NCI-H2081 (cell line): Measurements from ENCODE around the gene DEPDC7.
"Not testable (repeated sequence)": the region's sequence is repeated elsewhere in the genome, so short reads cannot be mapped to it uniquely, and the experiment has no call there.

ENCODE experiments used
- DNase-seq, 2 experiments: peaks; one replicate each; lab custom pipeline; 2025; lab: John Stamatoyannopoulos, UW

Gene DEPDC7

DNA sequence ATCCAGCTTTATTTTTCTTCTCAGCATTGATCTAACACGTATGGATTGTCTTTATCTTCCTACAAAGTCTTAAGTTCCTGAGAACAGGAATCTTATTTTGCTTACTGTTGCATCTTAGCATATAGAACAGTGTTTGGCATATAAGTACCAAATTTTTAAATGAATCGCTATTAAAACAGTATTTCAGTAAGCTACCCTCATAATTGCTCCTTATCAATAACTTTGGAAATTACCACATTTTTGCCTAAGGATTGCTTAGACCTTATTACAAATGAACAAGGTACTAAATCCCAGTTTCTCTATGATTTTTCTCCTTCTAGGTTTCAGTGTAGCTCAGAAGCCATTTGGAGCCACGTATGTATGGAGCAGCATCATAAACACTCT, 9.7 kb downstream of the DEPDC7 start:
- DNase-seq: no peak

DNA sequence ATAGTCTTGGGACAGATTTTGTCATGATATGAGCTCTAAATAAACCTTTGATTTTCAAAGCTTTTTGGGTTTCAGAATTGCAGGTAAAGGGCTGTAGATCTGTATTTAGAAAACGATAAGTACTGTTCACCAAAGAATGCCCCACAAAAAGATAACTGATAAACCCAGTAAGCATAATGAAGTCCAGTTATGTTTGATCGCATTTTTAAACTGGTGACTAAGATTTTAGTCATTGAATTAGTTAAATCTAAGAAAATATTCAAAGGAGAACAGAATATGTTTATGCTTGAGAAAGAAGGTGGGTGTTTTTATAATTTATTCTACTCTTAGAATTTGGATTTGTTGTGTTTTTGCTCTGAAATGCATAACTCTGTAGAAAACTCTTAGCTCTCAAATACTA, 11.6 kb downstream of the DEPDC7 start:
- no peak for DNase-seq

DNA sequence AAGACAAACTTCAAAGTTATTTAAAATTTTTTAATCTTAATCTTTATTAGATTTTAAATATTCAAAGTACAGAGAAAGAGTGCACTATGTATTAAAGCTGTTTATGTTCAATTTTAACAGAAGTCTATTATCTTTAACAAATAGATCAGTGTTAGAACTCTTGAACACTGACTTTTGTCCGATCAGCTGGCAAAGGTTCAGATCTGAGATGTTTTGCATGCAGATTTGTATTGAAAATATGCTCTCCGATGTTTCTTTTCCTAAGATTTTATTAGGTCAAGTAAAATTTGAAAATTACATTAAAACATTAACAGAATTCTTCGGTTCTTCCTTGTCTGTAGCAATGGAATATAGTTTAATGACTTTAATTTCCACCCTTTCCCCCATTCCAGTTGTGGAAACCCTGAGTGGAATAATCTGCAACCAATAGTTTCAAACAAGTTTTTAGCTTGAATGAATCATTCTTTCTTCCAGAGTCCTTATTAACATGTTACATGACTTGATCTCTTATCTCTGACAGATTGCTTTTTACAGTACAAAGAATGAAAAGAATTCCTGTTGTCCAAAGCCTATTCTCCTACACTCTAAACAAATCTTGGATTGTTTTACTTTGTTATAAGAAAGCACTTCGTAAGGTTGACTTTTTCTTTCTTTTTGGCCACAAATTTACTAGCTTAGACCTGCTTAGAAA, 12.3 kb downstream of the DEPDC7 start:
- DNase-seq: no peak

DNA sequence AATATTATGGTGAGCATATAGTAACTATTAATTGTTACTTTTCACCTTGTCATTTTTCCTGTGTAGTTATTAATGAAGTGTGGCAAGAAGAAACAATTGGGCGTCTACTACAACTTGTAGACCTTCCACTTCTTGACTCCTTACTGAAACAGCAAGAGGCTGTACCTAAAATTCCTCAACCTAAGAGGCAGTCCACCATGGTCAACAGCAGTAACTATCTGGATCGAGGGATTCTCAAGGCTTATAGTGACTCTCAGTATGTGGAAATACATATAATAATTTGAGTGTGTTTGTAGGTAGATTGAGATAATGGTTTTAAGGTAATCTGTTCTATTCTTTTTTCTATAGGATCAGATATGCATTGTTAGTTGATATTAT, 12.8 kb downstream of the DEPDC7 start:
- DNase-seq: no peak

DNA sequence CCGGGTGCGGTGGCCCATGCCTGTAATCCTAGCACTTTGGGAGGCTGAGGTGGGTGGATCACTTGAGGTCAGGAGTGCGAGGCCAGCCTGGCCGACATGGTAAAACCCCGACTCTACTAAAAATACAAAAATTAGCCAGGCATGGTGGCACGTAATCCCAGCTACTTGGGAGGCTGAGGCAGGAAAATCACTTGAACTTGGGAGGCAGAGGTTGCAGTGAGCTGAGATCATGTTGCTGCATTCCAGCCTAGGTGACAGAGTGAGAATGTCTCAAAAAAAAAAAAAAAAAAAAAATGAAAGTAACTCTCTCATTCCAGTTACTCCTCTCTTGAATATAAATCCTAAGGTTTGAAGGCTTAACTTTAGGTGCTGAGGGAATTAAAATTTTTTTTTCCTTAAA, 13.5 kb downstream of the DEPDC7 start:
- not testable (repeated sequence) for DNase-seq

DNA sequence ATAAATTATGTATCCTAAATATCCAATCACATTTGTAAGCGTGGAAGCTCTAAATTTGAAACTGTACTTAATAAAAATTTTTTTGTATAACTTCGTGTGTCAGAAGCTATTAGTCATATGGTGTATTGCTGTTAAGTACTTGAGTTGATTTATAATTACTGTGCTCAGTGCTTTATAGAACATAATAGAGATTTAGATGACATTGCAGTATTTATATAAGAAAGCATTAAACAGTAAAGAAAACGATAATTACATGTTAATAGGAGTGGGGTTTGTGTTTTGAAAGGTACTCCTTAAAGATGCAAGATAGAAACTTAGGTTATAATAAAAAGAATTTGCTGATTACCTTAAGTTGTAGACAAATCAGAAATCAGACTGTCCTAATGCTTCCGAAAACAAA, 17.8 kb downstream of the DEPDC7 start:
- no peak for DNase-seq

DNA sequence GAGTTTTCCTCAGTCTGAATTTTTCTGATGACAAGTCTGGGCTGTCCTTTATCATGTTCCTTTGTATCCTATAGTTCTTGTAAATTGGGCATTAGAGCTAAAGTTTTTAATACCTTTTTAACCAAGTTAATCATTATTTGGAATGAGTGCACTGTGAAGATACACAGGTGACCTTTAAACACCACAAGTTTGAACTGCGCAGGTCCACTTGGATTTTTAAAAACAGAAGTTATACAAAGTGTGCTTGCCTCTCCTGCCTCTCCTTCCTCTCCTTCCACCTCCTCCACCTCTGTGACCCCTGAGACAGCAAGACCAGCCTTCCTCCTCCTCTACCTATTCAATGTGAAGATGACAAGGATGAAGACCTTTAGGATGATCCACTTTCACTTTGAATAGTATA, 19.3 kb downstream of the DEPDC7 start:
- DNase-seq: no peak

DNA sequence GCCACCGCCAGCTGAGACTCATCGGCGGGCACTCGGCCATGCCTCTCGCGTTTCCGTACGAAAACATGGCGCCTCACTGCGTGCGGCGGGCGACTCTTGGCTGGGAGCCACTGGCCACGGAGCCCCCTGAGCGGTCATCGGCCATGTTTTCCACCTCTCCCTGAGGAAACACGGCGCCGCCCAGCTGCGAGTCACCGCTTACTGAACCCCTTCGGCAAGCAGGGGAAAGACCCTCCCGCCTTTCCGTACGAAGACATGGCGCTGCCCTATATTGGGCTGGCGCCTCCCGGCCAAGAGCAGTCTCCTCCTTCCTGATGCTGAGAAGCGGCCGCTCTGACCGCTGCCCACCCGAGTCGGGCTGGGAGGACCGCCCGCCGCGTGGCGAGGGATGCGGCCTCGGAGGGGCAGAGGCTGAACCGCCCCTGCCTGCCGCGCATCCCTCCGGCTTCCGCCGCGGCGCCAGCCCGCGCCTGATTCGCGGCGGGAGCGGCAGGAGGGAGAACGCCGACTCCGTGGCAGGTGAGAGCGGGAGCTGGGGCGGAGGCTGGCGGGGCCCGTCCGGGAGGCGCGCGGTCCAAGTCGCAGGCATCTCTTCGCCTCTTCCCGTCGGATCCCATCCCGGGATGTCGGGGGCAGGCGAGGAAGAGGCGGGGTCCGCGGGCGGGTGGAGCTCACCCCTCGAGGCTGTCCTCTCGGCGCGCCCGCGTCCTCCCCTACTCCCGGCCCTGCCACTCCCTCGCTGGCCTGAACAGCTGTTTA, 23.8 kb downstream of the DEPDC7 start, which contains the start of gene TCP11L1:
TCP11L1 (plus strand) TSS at position 299 of the 759 bp plus-strand sequence. CDS start 4,202 bp downstream, outside the sequence.
- DNase-seq: peak; percentile 92 to 93

DNA sequence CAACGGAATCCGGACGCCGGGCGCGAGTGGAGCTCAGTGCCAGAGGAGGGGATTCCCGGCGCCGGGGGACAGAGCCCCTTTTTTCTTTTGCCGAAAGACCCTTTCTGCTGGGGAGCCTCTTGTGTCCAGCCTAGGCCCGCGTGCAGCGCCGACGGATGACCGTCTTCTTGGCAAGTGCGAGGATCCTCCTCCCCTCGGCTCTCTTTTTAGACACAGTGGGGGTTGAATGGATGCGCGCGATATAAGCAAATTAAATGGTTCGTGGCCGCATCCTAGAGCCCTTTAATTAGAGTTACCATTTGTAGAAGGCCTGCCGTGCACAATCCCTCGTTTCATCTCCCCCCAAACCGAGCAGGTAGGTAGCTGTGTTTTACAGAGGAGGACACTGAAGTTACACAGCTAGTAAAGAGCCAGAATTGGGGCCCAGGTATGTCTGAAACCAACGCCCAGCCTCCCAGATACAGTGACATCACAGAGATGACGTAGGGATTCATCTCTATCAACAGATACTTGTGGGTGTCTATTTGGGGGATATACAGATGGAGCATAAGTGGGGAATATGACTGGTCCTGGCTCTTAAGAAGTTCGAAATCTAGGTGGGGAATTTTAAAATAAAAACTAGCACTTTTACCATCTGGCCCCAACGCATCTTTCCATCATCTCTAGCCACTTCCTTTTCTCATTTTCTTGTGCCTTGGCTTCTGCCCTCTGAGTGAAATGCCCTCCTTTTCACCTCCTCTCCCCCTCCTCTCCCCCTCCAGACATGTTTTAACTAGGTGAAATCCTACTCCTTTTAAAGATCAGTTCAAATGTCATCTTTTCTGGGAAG, 24.6 kb downstream of the DEPDC7 start:
- peak in 1 of 2 experiments; percentile 34 for DNase-seq

DNA sequence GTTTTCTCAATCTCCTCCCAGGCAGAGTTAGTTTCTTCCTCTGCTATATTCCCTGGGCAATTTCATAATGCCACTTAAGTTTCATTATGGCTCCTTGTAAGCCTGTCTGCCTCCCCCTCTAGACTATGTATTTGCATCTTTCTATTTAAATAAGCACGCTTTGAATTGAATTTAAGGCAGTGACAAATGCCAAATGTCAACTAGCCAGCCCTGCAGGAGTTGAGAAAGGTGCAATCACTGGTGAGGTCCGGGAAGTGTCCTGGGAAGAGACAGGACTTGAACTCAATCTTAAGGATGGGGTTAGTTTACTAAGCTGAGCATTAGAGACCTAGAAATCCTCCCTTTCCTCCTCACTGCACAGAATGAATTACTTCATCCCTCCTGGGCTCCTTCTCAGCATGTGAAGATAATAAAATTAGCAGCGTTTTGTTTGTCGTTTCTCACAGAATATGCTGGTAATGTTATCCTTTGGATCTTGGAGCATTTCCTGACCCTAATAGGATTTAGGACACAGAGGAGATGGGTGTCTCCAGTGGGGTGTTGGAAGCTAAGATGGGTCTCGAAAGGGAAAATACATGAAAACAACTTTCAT, 25.3 kb downstream of the DEPDC7 start:
- DNase-seq: no peak

DNA sequence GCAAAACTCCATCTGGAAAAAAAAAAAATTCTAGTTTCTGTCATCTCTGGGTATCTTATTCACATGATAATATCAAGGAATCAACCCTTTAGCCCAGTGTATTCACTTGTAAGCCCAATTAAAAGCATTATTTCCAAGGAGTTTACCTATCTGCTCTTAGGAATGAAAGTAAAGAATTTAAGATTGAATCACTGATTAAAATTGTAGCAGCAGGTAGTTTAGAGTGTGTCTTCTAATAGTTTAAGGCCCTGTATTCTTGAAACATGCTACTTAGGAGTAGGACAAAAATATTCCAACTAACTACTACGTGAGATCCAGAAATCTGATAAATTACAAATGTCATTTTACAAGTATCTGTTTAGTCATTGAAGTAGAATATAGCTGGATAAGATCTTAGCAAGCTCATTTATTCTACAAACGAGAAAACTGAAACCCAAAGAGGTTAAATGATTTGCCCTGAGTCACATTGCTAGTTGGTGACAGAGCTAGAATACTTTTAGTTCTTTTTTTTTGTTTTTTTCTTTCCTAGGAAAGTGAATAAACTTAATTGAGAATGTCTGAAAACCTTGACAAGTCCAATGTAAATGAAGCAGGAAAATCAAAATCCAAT, 27.6 kb downstream of the DEPDC7 start:
- DNase-seq: no peak

DNA sequence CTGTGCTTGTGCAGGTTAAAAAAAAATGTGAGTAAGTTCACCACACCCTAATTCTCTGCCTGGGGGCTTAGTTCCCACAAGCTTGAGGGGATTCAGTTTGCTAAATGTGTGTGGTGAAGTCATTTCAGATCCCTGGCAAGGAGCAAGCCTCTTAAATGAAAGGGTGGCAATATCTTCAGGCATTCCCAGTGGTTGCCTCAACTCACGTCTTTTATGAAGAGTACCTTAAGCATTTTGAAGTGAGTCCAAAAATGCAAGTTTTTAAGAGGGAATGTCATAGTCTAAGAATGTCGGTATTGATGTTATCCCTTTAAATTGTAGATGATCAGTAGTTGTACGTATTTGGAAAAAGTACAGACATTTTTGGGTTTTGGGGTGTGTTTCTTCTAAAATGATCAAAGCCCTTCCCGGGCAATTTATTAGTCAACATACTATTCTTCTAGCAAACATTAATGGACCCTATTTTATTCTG, 28.6 kb downstream of the DEPDC7 start:
- DNase-seq: no peak

DNA sequence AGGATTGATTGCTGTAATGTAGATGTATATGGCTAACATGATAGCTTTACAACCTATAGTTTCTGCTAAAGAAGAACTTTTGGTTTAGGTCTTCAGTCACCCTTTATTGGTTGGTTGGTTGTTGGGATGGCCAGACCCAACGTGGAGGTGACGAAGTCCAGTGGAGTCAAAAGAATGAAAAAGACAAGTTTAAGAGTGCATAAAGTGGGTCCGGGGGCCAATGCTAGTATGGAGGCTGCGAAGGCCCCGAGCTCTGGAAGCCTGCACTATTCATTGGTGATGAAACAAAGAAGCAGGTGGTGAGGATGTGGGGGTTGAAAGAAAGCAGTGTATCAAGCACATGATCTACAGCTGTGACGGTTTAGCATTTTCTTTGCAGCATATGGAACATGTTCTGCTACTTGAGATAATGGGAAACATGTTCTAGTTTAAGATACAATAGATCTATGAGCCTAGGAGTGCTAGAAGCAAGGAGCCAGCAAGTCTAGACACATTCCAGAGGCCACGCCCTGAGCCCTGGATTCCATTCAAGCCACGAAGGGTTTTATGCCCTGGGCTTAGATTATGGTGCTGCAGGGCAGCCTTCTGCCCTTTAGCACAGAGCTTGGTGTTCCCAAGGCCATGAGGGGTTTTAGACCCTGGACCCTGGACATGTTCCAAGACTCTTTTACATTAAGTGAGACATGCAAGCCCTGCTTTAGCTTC, 30.0 kb downstream of the DEPDC7 start:
- no peak for DNase-seq

DNA sequence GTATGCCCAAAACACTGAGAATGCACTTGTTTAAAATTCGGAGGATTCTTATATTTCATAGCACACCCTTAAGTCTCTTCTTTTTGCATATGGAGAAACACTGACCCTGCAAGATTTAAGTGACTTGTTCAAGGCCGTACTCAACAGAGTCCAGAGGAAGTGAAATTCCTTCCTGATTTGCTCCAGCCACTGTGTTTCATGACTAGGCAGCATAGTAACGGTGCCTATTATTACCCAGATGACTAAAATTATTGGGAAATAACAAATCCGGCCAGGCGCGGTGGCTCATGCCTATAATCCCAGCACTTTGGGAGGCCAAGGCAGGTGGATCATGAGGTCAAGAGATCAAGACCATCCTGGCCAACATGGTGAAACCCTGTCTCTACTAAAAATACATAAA, 33.0 kb downstream of the DEPDC7 start:
- not testable (repeated sequence) for DNase-seq

DNA sequence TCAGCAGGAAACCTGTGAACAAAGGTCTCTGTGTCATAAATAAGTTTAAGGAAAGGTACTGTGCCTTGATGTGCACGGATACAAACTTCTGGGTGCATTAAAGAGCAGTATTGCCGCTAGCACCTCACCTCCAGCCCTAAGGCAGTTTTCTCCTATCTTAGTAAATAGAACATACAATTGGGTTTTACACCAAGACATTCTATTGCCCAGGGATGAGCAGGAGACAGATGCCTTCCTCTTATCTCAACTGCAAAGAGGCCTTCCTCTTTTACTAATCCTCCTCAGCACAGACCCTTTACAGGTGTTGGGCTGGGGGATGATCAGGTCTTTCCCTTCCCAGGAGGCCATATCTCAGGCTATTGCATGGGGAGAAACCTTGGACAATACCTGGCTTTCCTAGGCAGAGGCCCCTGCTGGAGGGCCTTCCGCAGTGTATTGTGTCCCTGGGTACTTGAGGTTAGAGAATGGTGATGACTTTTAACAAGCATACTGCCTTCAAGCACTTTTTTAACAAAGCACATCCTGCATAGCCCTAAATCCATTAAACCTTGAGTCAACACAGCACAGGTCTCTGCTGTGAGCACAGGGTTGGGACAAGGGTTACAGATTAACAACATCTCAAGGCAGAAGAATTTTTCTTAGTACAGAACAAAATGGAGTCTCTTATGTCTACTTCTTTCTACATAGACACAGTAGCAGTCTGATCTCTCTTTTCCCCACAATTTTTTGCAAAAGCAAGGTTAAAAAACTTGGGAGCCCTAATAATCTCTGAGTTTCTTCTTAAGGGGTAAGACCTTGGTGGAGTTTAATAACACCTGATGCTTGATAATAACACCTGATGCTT, 34.1 kb downstream of the DEPDC7 start:
- DNase-seq: peak in 1 of 2 experiments; percentile 16

DNA sequence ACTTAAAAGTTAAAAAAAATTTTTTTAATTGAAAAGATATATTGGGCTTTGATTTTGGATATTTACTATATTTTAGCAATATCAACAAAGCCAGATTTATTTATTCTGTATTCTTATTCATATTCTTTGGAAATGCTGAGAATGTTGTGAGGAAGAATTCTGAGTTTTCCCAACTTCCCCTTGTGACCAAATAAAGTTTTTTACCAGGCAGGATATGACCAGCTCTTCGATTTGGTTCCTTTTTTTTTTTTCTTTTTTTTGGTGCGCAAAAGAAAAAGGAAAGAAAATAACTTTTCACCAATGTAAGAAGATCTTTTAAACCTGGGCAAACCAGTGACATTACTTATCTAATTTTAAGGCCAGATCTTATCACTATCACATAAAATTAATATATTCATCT, 36.6 kb downstream of the DEPDC7 start:
- no peak for DNase-seq

DNA sequence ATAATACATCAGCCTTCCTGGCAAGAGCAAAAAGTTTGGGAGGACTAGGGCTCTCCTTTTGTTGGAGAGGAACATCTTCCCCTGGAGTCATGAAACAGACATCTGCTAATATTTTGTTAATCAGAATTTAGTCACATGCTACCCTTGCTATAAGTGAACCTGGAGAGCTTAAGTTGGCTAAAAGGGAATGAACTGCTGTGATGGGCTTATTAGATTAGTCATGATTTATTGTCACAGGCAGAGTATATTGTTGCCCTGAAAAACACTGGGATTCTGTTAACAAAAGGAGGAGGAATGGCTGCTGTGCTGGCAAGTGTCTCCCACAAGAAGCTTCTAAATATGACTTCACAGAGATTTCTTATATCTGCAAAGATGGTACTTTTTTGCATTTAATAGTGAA, 39.7 kb downstream of the DEPDC7 start:
- no peak for DNase-seq

DNA sequence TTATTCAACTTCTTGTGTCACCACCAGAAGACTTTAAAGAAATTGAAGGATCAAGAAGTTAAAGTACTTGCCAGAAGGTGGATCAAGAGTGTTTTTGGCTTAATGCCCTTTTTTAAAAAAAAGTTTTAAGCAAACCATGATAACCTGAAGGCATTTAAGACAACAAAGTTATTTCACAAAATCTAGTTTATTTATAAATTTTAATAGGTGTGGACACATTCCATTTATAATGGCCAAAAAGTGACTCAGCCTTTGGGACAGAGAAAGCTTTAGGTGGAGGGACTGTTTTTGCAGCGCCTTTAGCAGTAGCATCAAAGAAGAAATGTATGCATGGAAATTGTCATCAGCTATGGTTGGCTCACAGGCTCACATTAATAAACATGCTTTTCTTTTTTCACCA, 41.6 kb downstream of the DEPDC7 start:
- no peak for DNase-seq

DNA sequence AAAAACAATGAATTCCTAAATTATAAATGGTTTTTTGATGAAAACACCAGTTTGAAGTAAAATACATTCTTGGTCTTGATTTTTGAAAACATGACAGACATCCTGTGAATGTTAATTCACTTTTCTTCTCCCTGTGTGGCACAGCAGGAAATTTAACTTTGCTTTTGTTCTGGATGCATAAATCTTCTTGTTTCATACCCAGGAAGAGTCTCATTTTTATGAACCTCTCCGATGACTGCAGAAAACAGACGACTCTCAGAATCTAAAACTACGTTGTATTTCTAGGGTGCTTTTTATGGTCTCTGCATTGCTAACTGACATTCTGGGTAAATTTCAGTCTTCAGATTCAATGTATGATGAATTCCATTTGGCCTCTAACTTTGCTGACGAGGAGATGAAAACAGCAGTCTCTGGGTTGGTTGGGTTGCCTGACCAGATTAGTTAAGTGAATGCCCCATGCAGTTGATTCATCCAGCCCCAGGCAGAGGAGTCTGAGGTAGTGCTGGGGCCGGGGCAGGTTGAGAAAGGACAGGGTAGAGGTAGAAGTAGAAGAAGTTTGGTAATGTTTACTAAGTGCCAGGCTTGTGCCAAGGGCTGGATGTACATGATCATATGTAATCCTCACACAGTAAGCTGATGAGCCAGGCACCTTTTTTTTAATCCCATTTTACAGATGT, 43.8 kb downstream of the DEPDC7 start:
- no peak for DNase-seq

DNA sequence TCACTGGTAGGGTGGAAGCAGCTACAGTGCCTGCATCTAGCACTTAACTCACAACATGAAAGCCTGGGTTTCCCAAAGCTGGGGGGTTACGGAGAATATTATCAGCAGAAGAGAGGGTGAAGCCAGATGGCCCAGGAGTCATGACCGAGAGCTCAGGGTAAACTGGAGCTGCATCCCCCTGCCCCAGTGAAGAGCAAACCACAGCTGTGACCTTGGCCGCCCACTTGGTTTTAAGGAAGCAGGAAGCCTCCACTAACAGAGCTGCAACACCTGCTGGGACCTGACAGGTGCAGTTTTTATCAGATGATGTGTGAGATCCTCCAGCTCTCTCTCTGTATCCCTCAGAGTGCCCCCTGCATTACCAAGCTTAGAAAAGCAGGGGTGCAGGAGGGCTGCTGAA, 44.6 kb downstream of the DEPDC7 start:
- DNase-seq: peak in 1 of 2 experiments; percentile 37
